Activated CD4-positive, CD25-positive, alpha-beta regulatory T cell (primary cell): ENCODE results near the gene ZNF625.
"Not testable (repeated sequence)": the region's sequence is repeated elsewhere in the genome, so short reads cannot be mapped to it uniquely, and the experiment has no call there.

Experiments used
- DNase-seq, 4 experiments: peaks; one replicate each; lab custom pipeline; 2025; lab: John Stamatoyannopoulos, UW

ZNF625 gene

DNA sequence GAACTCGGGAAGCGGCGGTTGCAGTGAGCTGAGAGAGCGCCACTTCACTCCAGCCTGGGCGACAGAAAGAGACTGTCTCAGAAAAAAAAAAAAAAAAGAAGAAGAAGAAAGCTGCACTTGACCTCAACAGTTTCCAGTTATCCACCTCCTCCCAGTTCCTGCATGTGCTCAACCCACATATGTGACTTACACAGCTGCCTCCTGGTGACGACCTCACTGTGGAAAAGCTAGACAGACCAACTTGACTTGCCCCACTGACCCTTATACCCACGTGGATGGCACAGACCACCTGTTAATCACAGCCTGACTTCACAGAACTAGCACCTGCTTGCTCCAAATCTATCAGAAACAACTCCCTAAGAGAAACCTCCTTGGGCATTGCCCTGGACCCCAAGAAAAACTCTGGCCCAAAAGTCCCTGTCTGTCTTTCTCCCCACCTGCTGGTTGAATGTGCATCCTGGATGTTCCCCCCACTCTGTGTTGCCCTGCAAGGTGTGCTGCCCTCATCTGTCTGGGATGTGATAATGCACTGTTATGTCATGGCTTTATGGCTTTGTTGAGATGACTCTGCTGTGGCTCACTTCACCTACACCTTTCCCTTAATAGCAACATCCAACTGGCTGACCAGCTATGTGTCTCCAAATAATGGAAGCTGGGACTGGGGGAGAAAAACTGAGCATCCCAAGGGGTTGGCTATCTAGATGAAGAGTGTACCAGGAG is 19.2 kb downstream of the ZNF625 start:
- DNase-seq = no peak

DNA sequence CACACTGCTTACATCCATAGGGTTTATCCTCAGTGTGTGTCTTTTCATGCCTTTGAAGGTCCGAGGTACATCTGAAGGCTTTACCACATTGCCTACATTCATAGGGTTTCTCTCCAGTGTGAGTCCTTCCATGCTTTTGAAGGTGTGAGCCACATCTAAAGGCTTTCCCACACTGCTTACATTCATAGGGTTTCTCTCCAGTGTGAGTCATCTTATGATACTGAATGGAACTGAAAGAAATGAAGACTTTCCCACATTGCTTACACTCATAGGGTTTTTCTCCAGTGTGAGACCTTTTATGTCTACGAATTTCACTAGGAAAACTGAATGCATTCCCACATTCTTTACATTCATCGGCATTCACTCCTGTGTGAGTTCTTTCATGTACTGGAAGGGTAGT is 23.5 kb downstream of the ZNF625 start:
- DNase-seq = no peak

DNA sequence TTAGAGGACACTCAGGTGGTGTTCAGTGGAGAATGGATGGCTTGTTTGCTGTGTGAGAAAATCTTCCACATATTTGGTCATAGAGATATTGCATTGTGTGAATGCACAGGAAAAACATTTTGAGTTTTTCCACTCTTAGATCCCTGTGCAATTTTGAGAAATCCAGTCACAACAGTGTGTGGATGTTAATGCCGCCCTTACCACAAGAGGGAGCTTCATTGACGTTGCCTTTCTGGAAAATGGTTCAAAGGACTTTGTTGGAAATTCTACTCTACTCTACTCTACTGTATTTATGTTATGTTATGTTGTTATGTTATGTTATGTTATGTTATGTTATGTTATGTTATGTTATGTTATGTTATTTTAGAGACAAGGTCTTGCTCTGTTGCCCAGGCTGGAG is 29.8 kb downstream of the ZNF625 start:
- no peak for DNase-seq

DNA sequence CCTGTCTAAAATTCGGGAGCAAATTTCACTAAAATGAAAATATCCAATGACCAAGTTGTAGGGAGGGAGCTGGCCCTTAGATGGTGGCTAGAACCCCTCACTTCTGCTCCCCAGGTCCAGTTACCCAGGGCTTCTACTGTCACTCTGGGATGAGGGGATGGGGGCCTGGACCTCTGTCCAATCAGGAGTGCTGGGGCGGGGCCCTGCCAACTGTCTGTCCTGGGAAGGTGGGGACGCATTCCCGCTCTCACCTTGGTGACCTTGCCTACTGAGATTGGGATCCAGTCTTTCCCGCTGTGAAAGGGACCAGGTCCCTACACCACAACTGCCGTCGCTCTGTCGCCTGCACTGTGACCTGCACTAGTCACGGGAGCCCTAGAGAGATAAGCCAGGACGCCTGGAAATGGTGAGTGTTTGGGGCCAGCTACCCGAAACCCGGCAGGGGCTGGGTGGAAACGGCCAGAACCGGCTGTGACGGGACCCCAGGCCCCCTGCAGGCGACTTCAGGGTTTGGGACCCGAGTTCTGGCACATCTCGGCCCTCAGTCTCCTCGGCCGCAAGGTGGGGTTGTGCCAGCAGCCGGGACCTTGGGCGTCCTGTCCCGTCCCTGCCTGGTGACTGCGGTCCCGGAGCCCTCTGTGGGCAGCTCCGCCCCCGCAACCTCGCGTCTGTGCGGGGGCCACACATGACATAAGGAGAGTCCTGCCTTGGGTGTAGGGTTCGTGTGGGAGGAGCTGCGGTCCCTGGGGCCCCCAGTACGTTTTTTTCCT is 39.1 kb downstream of the ZNF625 start:
- no peak for DNase-seq

DNA sequence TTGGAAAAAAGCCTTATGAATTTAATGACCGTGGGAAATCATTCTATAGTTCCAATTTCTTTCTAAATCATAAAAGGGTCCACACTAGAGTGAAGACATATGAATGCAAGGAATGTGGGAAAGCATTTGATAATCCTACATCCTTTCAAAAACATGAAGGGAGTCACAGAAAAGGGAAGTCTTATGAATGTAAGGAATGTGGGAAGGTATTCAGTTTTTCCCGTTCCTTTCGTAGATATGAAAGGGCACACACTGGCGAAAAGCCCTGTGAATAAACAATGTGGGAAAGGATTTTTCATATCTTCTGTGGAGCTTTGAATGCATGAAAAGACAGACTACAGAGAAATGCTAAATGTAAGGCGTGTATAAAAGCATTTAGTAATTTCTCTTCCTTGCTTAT is 43.4 kb downstream of the ZNF625 start:
- DNase-seq = no peak

DNA sequence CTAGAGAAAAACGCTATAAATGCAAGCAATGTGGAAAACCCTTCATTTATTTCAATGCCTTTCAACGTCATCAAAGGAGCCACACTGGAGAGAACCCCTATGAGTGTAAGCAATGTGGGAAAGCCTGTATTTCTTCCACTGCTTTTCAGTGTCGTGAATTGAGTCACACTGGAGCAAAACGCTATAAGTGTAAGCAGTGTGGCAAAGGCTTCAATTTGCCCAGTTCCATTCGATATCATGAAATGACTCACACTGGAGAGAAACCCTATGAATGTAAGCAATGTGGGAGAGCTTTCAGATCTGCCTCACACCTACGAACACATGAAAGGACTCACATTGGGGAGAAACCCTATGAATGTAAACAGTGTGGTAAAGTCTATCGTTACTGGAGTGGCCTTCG is 43.8 kb downstream of the ZNF625 start:
- DNase-seq = no peak

DNA sequence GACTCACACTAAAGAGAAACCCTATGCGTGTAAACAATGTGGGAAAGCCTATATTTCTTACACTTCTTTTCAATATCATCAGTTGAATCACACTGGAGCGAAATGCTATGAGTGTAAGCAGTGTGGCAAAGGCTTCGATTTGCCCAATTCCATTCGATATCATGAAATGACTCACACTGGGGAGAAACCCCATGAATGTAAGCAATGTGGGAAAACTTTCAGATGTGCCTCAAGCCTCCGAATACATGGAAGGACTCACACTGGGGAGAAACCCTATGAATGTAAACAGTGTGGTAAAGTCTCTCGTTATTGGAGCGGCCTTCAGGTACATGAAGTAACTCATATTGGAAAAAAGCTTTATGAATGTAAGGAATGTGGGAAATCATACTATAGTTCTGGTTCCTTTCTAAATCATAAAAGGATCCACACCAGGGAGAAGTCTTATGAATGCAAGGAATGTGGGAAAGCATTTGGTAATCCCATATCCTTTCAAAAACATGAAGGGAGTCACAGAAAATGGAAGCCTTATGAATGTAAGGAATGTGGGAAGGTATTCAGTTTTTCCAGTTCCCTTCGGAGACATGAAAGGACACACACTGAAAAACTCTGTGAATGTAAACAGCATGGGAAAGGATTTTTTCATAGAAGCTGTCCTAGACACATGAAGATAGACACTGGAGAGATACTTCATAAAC is 44.4 kb downstream of the ZNF625 start:
- no peak for DNase-seq

DNA sequence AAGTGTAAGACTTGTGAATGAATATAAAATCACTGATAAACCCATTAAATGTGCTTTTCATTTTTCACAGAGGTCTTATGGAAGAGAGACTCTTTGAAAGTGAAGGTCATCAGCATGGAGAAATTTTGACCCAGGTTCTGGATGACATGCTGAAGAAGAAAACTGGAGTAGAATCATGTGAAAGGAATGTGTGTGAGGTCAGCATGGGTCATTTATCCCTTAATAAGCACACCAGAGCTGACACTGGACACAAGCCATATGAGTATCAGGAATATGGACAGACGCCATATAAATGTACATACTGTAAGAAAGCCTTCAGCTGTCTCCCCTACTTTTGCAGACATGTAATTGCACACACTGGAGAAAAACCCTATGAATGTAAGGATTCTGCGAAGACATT is 45.4 kb downstream of the ZNF625 start:
- DNase-seq = no peak

DNA sequence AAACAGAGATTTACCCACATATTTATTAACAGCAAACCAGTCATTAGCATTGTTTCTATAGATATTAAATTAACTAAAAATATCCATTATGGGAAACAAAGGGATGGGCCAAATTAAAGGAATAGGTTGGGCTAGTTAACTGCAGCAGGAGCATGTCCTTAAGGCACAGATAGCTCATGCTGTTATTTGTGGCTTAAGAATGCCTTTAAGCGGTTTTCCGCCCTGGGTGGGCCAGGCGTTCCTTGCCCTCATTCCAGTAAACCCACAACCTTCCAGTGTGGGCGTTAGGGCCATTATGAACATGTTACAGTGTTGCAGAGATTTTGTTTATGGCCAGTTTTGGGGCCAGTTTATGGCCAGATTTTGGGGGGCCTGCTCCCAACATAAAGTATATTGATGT is 52.6 kb downstream of the ZNF625 start:
- DNase-seq = not testable (repeated sequence)

DNA sequence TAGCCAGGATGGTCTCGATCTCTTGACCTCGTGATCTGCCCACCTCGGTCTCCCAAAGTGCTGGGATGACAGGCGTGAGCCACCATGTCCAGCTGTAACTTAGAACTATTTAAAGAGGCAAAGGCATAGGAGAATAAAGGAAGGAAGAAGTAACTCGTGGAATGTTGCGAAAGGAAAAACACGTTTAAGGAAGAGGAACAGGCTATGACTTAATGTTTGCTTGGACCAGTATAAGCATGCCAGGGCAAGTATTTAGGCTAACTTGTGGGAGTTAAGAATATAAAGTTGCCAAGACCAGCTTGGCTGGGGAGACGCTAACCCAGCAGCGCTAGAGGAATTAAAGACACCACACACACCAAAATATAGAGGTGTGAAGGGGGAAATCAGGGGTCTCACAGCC is 58.5 kb downstream of the ZNF625 start:
- DNase-seq = no peak

DNA sequence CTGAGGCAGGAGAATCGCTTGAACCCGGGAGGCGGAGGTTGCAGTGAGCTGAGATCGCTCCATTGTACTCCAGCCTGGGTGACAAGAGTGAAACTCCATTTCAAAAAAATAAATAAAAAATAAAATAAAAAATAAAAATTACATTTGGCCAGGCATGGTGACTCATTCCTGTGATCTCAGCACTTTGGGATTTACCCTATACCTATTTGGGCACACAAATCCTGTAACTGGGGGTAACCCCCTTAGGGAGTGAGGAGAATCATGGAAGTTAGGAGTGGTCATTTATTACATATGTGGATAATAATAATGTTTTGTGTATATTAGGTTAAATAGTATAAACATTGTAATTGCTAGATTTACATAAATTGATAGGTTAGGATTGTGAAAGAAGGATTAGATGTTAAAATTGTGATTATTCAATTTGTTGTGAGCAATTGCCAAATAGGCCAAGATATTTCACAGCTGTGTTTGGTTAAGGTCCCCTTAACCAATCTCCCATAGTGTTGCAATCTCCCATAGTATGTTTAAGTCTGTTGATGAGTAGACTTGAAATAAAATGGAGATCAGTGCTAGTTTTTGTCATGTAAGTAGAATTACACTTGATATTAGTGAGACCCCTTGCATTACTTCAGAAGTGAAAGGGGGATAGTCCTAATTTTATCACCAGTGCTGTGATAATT is 61.3 kb downstream of the ZNF625 start:
- DNase-seq = no peak
